ENCODE data around the gene STK32C. TPM values are rescaled to one million over a fixed set of nuclear protein-coding genes. Genes with fewer than 3 reads are reported as not detected.

STK32C gene
- total RNA-seq, 4 donors from 2014 or later = 3.3 to 5.7 (median 3.5) TPM

GRCh38 chr10:132206806-132207535 is 100.8 kb downstream of the STK32C start:
- no peak for TF ChIP-seq POLR2A (IDR thresholded peaks at IDR 0.05)
- no peak for TF ChIP-seq CTCF (IDR thresholded peaks at IDR 0.05)
- no peaks in the 10 kb centered on the region for H3K4me1 ChIP-seq
- no peak for DNase-seq
- H3K27ac ChIP-seq = no peak overlapping the region
- H3K36me3 ChIP-seq = no peaks in the 10 kb centered on the region
- WGBS, 2 donors = 81 to 89% methylated on average over 19 to 25 of the region's 29 CpGs
- no peaks in the 10 kb centered on the region for H3K9me3 ChIP-seq
- no peak overlapping the region for H3K4me3 ChIP-seq (replicated peaks in 1 of 3)
- H3K27me3 ChIP-seq = no peaks in the 10 kb centered on the region
- intact Hi-C loops (cut with DNase I) = no loop called here

GRCh38 chr10:132206377-132206745 is 101.4 kb downstream of the STK32C start:
- Histone ChIP-seq H3K27ac (no peak overlapping the region), H3K27me3 (no peaks in the 10 kb centered on the region), H3K4me3 (replicated peaks in 1 of 3) (no peak overlapping the region), H3K36me3 (no peaks in the 10 kb centered on the region), H3K9me3 (no peaks in the 10 kb centered on the region), H3K4me1 (no peaks in the 10 kb centered on the region)
- intact Hi-C loops (cut with DNase I) = no loop called here
- no peak for TF ChIP-seq POLR2A (IDR thresholded peaks at IDR 0.05)
- TF ChIP-seq CTCF (IDR thresholded peaks at IDR 0.05) = no peak
- WGBS, 2 donors = 90 to 95% methylated on average over 9 to 11 of the region's 11 CpGs
- DNase-seq = no peak

GRCh38 chr10:132205650-132206376 is 101.9 kb downstream of the STK32C start:
- Histone ChIP-seq H3K4me3 (replicated peaks in 1 of 3) (no peak overlapping the region), H3K4me1 (no peaks in the 10 kb centered on the region), H3K9me3 (no peaks in the 10 kb centered on the region), H3K27ac (no peak overlapping the region), H3K36me3 (no peaks in the 10 kb centered on the region), H3K27me3 (no peaks in the 10 kb centered on the region)
- TF ChIP-seq POLR2A (IDR thresholded peaks at IDR 0.05) (no peak), CTCF (IDR thresholded peaks at IDR 0.05) (no peak)
- WGBS, 2 donors = 63 to 80% methylated on average over 13 to 20 of the region's 37 CpGs
- no peak for DNase-seq
- intact Hi-C loops (cut with DNase I) = no loop called here

GRCh38 chr10:132204781-132205473 is 102.8 kb downstream of the STK32C start:
- Histone ChIP-seq H3K4me1 (no peaks in the 10 kb centered on the region), H3K27me3 (no peaks in the 10 kb centered on the region), H3K9me3 (no peaks in the 10 kb centered on the region), H3K4me3 (replicated peaks in 1 of 3) (no peak overlapping the region), H3K27ac (no peak overlapping the region), H3K36me3 (no peaks in the 10 kb centered on the region)
- TF ChIP-seq CTCF (IDR thresholded peaks at IDR 0.05) (no peak), POLR2A (IDR thresholded peaks at IDR 0.05) (no peak)
- DNase-seq = no peak
- 77 to 89% methylated on average over 19 to 28 of the region's 28 CpGs for WGBS, 2 donors
- intact Hi-C loops (cut with DNase I) = no loop called here
